ENCODE measurements around the gene STK4. TPM values are rescaled to one million over a fixed set of nuclear protein-coding genes. Genes with fewer than 3 reads are reported as not detected.

The STK4 gene
- total and polyA plus RNA-seq, 2 of the 8 experiments (the other 6 are each of a cell fraction or from before 2014, with no cell fraction given): 12.0 to 34.3 TPM

DNA sequence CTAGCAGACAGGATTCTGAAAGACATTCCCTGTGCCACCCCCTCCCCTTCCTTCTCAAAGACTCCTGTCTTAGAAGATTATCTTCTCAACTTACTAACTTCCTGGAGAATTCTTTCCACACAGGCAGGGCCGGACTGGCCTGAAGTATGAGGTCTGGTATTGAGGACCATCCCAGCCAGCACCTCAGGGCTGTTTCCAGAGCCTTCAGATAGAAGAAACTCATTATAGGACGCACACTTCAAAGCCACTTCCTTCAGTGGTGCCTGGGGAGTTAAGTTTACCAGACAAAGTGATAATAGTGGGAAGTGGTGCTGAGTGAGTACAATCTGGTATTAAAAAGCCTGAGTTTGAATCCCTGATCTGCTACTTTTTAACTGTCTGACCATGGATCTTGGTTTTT is 119.0 kb downstream of the STK4 start:
- peaks cover 3 to 9% of the 10 kb centered on the region in 2 experiments; a peak in 3 of 4 replicates for H3K9me3 ChIP-seq (ENCODE audit: insufficient read depth in 2 of 2, low read depth in 1 of 2, low read length in 1 of 2)
- H3K27me3 ChIP-seq (replicated peaks in 1 of 4; ENCODE audit: control insufficient read depth in 3 of 4, extremely low read depth in 1 of 4, insufficient read depth in 3 of 4, low read length in 3 of 4): no peaks in the 10 kb centered on the region
- H3K23me2 ChIP-seq (ENCODE audit: low read depth, low read length): no peaks in the 10 kb centered on the region
- no peak overlapping the region for H4K91ac ChIP-seq (replicated peaks; ENCODE audit: insufficient read length, low read length)
- no peak overlapping the region for H3K56ac ChIP-seq (replicated peaks; ENCODE audit: insufficient read length, low read depth, low read length)
- H3K18ac ChIP-seq (ENCODE audit: extremely low read depth, low read length): no peak overlapping the region
- H2BK15ac ChIP-seq (ENCODE audit: low read length): no peak overlapping the region
- no peak overlapping the region for H4K5ac ChIP-seq (ENCODE audit: insufficient read length, low read depth, low read length)
- ChIA-PET POLR2A (ENCODE audit: partially characterized antibody) (no interaction called here), CTCF (ENCODE audit: partially characterized antibody) (interaction anchor here (1.7 to 3.0 kb wide), 2 partner anchors 11 to 74 kb away, joined by 7 to 22 read pairs; no protein-coding TSS in a partner anchor)
- H3K23ac ChIP-seq (ENCODE audit: insufficient read length): no peak overlapping the region
- no peak overlapping the region for H2AFZ ChIP-seq (ENCODE audit: low read length)
- H3K14ac ChIP-seq (ENCODE audit: insufficient read length): no peak overlapping the region
- H4K20me1 ChIP-seq (replicated peaks in 1 of 2; ENCODE audit: control insufficient read depth in 1 of 2, insufficient read depth in 2 of 2, low read length in 2 of 2): no peaks in the 10 kb centered on the region
- no peaks in the 10 kb centered on the region for H3K79me2 ChIP-seq (ENCODE audit: control insufficient read depth in 1 of 2, insufficient read depth in 2 of 2, low read length in 2 of 2)
- no peak overlapping the region for H2BK120ac ChIP-seq (replicated peaks; ENCODE audit: low read depth, low read length)
- no peak overlapping the region for H3K9ac ChIP-seq (replicated peaks in 1 of 4; ENCODE audit: extremely low read depth in 1 of 4, low read depth in 3 of 4, low read length in 3 of 4)
- no peak overlapping the region for H3K4me2 ChIP-seq (ENCODE audit: insufficient read depth in 1 of 2, low read depth in 2 of 2, low read length in 2 of 2)
- 89% methylated on average over 2 of the region's 2 CpGs; no CpG with 5 or more reads in 1 of the 2 experiments for WGBS, 2 experiments (ENCODE audit: extremely low coverage in 1 of 2, insufficient coverage in 1 of 2, insufficient read length in 1 of 2, insufficient replicate concordance in 2 of 2, low coverage in 1 of 2, low lambda C conversion rate in 2 of 2, missing lambda C conversion rate in 1 of 2)
- H2BK5ac ChIP-seq (ENCODE audit: low read depth, low read length): no peak overlapping the region
- DNase-seq (ENCODE audit: low read depth in 1 of 2, low spot score in 2 of 2) (no peak), FAIRE-seq (no peak)
- no peak overlapping the region for H2BK20ac ChIP-seq (ENCODE audit: low read length)
- no peak overlapping the region for H3K27ac ChIP-seq (ENCODE audit: low read depth, low read length)
- H3K4me1 ChIP-seq (replicated peaks in 1 of 4; ENCODE audit: control insufficient read depth in 3 of 4, insufficient read depth in 4 of 4, low read length in 3 of 4): no peaks in the 10 kb centered on the region; a peak in 1 of 7 replicates
- H3K4ac ChIP-seq (replicated peaks; ENCODE audit: insufficient read length, low read depth, low read length): no peak overlapping the region
- H2BK12ac ChIP-seq (ENCODE audit: low read depth, low read length): no peak overlapping the region
- peaks cover 0 to 25% (median 5%) of the 10 kb centered on the region in 4 experiments; a peak in 4 of 8 replicates for H3K36me3 ChIP-seq (ENCODE audit: control insufficient read depth in 2 of 4, insufficient read depth in 4 of 4, low read length in 3 of 4)
- H3K79me1 ChIP-seq (ENCODE audit: low read depth, low read length): no peaks in the 10 kb centered on the region
- no peak overlapping the region for H2AK5ac ChIP-seq (ENCODE audit: low read depth, low read length)
- no peak overlapping the region for H3K4me3 ChIP-seq (ENCODE audit: extremely low read depth in 1 of 4, insufficient read depth in 2 of 4, low read depth in 3 of 4, low read length in 4 of 4)
- no peak overlapping the region for H4K8ac ChIP-seq (ENCODE audit: extremely low read depth, insufficient read depth, low read length)
- TF ChIP-seq RFX5 (IDR thresholded peaks at IDR 0.05; ENCODE audit: borderline replicate concordance, low read depth, low read length): no peak
- no peak for TF ChIP-seq CHD2 (IDR thresholded peaks at IDR 0.05; ENCODE audit: low read length)
- no peak for TF ChIP-seq EZH2 (IDR thresholded peaks at IDR 0.05; ENCODE audit: low read depth, low read length, severe bottlenecking)
- TF ChIP-seq SAP30 (IDR thresholded peaks at IDR 0.05; ENCODE audit: insufficient read depth, insufficient replicate concordance, low read length): no peak
- no peak for TF ChIP-seq SUZ12 (IDR thresholded peaks at IDR 0.05; ENCODE audit: low read length)
- no peak for TF ChIP-seq FOSL1 (IDR thresholded peaks at IDR 0.05; ENCODE audit: insufficient read depth, low read depth, low read length)
- TF ChIP-seq HDAC2 (IDR thresholded peaks at IDR 0.05; ENCODE audit: borderline replicate concordance in 1 of 2, low read depth in 2 of 2, low read length in 2 of 2): no peak
- TF ChIP-seq POLR2A (IDR thresholded peaks at IDR 0.05; ENCODE audit: control extremely low read depth in 1 of 2, low read depth in 2 of 2, low read length in 2 of 2): no peak
- TF ChIP-seq CEBPB (IDR thresholded peaks at IDR 0.05; ENCODE audit: low read depth, low read length): no peak
- TF ChIP-seq TAF1 (IDR thresholded peaks at IDR 0.05; ENCODE audit: low read depth, low read length): no peak
- no peak for TF ChIP-seq CBX8 (IDR thresholded peaks at IDR 0.05; ENCODE audit: borderline replicate concordance, low read depth, low read length)
- TF ChIP-seq SIRT6 (IDR thresholded peaks at IDR 0.05; ENCODE audit: low read length): no peak
- no peak for TF ChIP-seq JUND (IDR thresholded peaks at IDR 0.05; ENCODE audit: low read length)

All from H1 (cell line).